Measurements from ENCODE around the gene INAFM2.

INAFM2 gene

GRCh38 chr15:40298216-40298935 lies 25.1 kb upstream of the INAFM2 start:
- no peak for DNase-seq (ENCODE audit: low read depth)
- TF ChIP-seq, protein P1, sequence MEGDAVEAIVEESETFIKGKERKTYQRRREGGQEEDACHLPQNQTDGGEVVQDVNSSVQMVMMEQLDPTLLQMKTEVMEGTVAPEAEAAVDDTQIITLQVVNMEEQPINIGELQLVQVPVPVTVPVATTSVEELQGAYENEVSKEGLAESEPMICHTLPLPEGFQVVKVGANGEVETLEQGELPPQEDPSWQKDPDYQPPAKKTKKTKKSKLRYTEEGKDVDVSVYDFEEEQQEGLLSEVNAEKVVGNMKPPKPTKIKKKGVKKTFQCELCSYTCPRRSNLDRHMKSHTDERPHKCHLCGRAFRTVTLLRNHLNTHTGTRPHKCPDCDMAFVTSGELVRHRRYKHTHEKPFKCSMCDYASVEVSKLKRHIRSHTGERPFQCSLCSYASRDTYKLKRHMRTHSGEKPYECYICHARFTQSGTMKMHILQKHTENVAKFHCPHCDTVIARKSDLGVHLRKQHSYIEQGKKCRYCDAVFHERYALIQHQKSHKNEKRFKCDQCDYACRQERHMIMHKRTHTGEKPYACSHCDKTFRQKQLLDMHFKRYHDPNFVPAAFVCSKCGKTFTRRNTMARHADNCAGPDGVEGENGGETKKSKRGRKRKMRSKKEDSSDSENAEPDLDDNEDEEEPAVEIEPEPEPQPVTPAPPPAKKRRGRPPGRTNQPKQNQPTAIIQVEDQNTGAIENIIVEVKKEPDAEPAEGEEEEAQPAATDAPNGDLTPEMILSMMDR (IDR thresholded peaks at IDR 0.05; ENCODE audit: control insufficient read depth, insufficient read depth, low read depth, low read length, missing control alignments): no peak
- H3K4me3 ChIP-seq (ENCODE audit: control insufficient read depth, low read depth, low read length): no peak overlapping the region

- DNase-seq (ENCODE audit: low read depth): no peak
- TF ChIP-seq, protein P1 (IDR thresholded peaks at IDR 0.05; ENCODE audit: control insufficient read depth, insufficient read depth, low read depth, low read length, missing control alignments): no peak
- no peak overlapping the region for H3K4me3 ChIP-seq (ENCODE audit: control insufficient read depth, low read depth, low read length)
These were observed 23.1 kb upstream of the INAFM2 start for GRCh38 chr15:40300367-40300766.

GRCh38 chr15:40300771-40301170 lies 22.7 kb upstream of the INAFM2 start:
- H3K4me3 ChIP-seq (ENCODE audit: control insufficient read depth, low read depth, low read length): no peak overlapping the region
- no peak for DNase-seq (ENCODE audit: low read depth)
- TF ChIP-seq, protein P1 (IDR thresholded peaks at IDR 0.05; ENCODE audit: control insufficient read depth, insufficient read depth, low read depth, low read length, missing control alignments): no peak

- no peak overlapping the region for H3K4me3 ChIP-seq (ENCODE audit: control insufficient read depth, low read depth, low read length)
- no peak for DNase-seq (ENCODE audit: low read depth)
- TF ChIP-seq, protein P1 (IDR thresholded peaks at IDR 0.05; ENCODE audit: control insufficient read depth, insufficient read depth, low read depth, low read length, missing control alignments): no peak
These were observed 21.9 kb upstream of the INAFM2 start for GRCh38 chr15:40301467-40302179.

GRCh38 chr15:40302288-40302886 lies 21.1 kb upstream of the INAFM2 start:
- DNase-seq (ENCODE audit: low read depth): no peak
- H3K4me3 ChIP-seq (ENCODE audit: control insufficient read depth, low read depth, low read length): no peak overlapping the region
- TF ChIP-seq, protein P1 (IDR thresholded peaks at IDR 0.05; ENCODE audit: control insufficient read depth, insufficient read depth, low read depth, low read length, missing control alignments): no peak

GRCh38 chr15:40302981-40303380 lies 20.5 kb upstream of the INAFM2 start:
- H3K4me3 ChIP-seq (ENCODE audit: control insufficient read depth, low read depth, low read length): no peak overlapping the region
- TF ChIP-seq, protein P1 (IDR thresholded peaks at IDR 0.05; ENCODE audit: control insufficient read depth, insufficient read depth, low read depth, low read length, missing control alignments): no peak
- DNase-seq (ENCODE audit: low read depth): no peak
